HCT116 (cell line): Measurements from ENCODE around the gene INF2. TPM values are rescaled to one million over a fixed set of nuclear protein-coding genes. Genes with fewer than 3 reads are reported as not detected.

Experiments used
- ATAC-seq: fragments of 200-7000 bp; cut with Tn5 transposase; 2 replicates; pipeline ENCODE4 v1.9.1; 2020; ENCODE audit warnings: mild to moderate bottlenecking, moderate library complexity
- BruUV-seq: library from RNA; stranded (reverse); fragments of 400-500 nt; replicated peaks from 2 replicates; lab custom pipeline; 2021; lab: Mats Ljungman, UMichigan
- CTCF ChIA-PET: fragments of 300-600 bp; sonication (Branson Sonifier 250); formaldehyde crosslinking; loops from one replicate; lab custom pipeline; 2021; ENCODE audit warnings: antibody characterized with exemption; lab: Charles Lee
- POLR2A ChIA-PET: fragments of 300-600, 350-600 bp; sonication (Branson Sonifier 250); formaldehyde crosslinking; loops from one replicate; lab custom pipeline; 2021; ENCODE audit warnings: antibody characterized with exemption; lab: Charles Lee
- RAD21 ChIA-PET, 2 experiments: fragments of 300-600 bp; sonication (Branson Sonifier 250); formaldehyde crosslinking; loops; one replicate each; lab custom pipeline; 2023; ENCODE audit warnings: low total read pairs in 2 of 2; ENCODE audit not compliant: uncharacterized antibody in 2 of 2, unreplicated experiment in 2 of 2, low non-redundant PET in 1 of 2; lab: Charles Lee
- DNase-seq: peaks from one replicate; pipeline ENCODE4 v3.0.0-alpha.2; 2010; ENCODE audit warnings: low read depth, low spot score
- H2AFZ ChIP-seq: fragments of 200-600 bp; shearing (Covaris generic), sonication (generic); 2 replicates; pipeline ENCODE4 v1.6.1; 2017; ENCODE audit warnings: low read depth, mixed run types, mixed read lengths, antibody characterized with exemption, low read length; ENCODE audit not compliant: poor library complexity, severe bottlenecking
- H3K27ac ChIP-seq: 2 replicates; pipeline ENCODE4 v1.5.1; 2012; ENCODE audit warnings: low read depth, low read length
- H3K27me3 ChIP-seq: fragments of 200-600 bp; sonication (generic); 2 replicates; pipeline ENCODE4 v1.6.1; 2016; ENCODE audit warnings: mixed run types, low read length, mixed read lengths; ENCODE audit not compliant: insufficient read depth
- H3K36me3 ChIP-seq, 2 experiments: fragments of 200-500 bp in 1 of 2; fragments of 200-600 bp in 1 of 2; sonication (Bioruptor generic) in 1 of 2; sonication (generic) in 1 of 2; 2 replicates each; pipeline versions ENCODE4 v1.5.1 to v1.6.1; 2014 to 2016; ENCODE audit warnings: low read length in 2 of 2, inconsistent platforms in 1 of 2, mixed read lengths in 1 of 2, mixed run types in 1 of 2; ENCODE audit not compliant: insufficient read depth in 2 of 2, control insufficient read depth in 1 of 2
- H3K4me1 ChIP-seq, 2 experiments: fragments of 200-600 bp in 1 of 2; sonication (generic) in 1 of 2; 2 replicates each; pipeline versions ENCODE4 v1.5.1 to v1.6.1; 2012 to 2017; ENCODE audit warnings: low read length in 2 of 2, inconsistent platforms in 1 of 2, mild to moderate bottlenecking in 1 of 2, mixed read lengths in 1 of 2, mixed run types in 1 of 2, moderate library complexity in 1 of 2; ENCODE audit not compliant: insufficient read depth in 2 of 2, control insufficient read depth in 1 of 2
- H3K4me2 ChIP-seq: fragments of 200-600 bp; sonication (generic); 2 replicates; pipeline ENCODE4 v1.6.1; 2017; ENCODE audit warnings: mixed run types, low read length, mixed read lengths
- H3K4me3 ChIP-seq, 2 experiments: fragments of 200-600 bp in 1 of 2; sonication (generic) in 1 of 2; replicated peaks in 1 of 2; 2 replicates each; pipeline ENCODE4 v1.5.1; 2011 to 2016; ENCODE audit warnings: low read length in 2 of 2, control low read depth in 1 of 2, low read depth in 1 of 2, mild to moderate bottlenecking in 1 of 2, mixed read lengths in 1 of 2, mixed run types in 1 of 2
- H3K79me2 ChIP-seq: fragments of 200-600 bp; sonication (generic); 2 replicates; pipeline ENCODE4 v1.6.1; 2017; ENCODE audit warnings: mild to moderate bottlenecking, mixed run types, low read length, moderate library complexity, mixed read lengths; ENCODE audit not compliant: insufficient read depth
- H3K9ac ChIP-seq: fragments of 200-600 bp; sonication (generic); 2 replicates; pipeline ENCODE4 v1.6.1; 2016; ENCODE audit warnings: low read length, mixed read lengths
- H3K9me2 ChIP-seq: fragments of 200-600 bp; sonication (generic), shearing (Covaris generic); 2 replicates; pipeline ENCODE4 v1.6.1; 2017; ENCODE audit warnings: mixed run types, mild to moderate bottlenecking, moderate library complexity; ENCODE audit not compliant: insufficient read depth
- H3K9me3 ChIP-seq, 2 experiments: fragments of 200-500 bp in 1 of 2; fragments of 200-600 bp in 1 of 2; sonication (Bioruptor generic) in 1 of 2; sonication (generic) in 1 of 2; 2 replicates each; pipeline ENCODE4 v1.6.1; 2014 to 2017; ENCODE audit warnings: low read length in 2 of 2, mixed read lengths in 2 of 2, inconsistent platforms in 1 of 2, low read depth in 1 of 2, mild to moderate bottlenecking in 1 of 2, mixed run types in 1 of 2, moderate library complexity in 1 of 2; ENCODE audit not compliant: control insufficient read depth in 1 of 2, insufficient read depth in 1 of 2
- H4K20me1 ChIP-seq: fragments of 200-600 bp; sonication (generic), shearing (Covaris generic); 2 replicates; pipeline ENCODE4 v1.6.1; 2017; ENCODE audit warnings: mixed run types, mild to moderate bottlenecking, moderate library complexity; ENCODE audit not compliant: insufficient read depth
- CBX3 ChIP-seq: IDR thresholded peaks from 2 replicates; pipeline ENCODE4 v1.6.1; 2012; ENCODE audit warnings: low read depth
- CEBPB ChIP-seq: IDR thresholded peaks from 2 replicates; pipeline ENCODE4 v1.6.1; 2012; ENCODE audit warnings: low read depth
- CTCF ChIP-seq, 3 experiments: fragments of 200-600 bp in 1 of 3; sonication (generic) in 1 of 3; IDR thresholded peaks in 2 of 3; conservative IDR thresholded peaks in 1 of 3; 2 replicates each; pipeline ENCODE4 v1.5.1; 2012 to 2017; ENCODE audit warnings: low read depth in 2 of 3, low read length in 2 of 3, antibody characterized with exemption in 1 of 3, borderline replicate concordance in 1 of 3, control low read depth in 1 of 3, mild to moderate bottlenecking in 1 of 3, mixed read lengths in 1 of 3, mixed run types in 1 of 3, moderate library complexity in 1 of 3; ENCODE audit not compliant: insufficient read depth in 1 of 3
- EGR1 ChIP-seq: IDR thresholded peaks from 2 replicates; pipeline ENCODE4 v1.6.1; 2012; ENCODE audit warnings: low read depth
- EZH2 ChIP-seq: fragments of 200-600 bp; sonication (generic); IDR thresholded peaks from 2 replicates; pipeline ENCODE4 v1.6.1; 2017; ENCODE audit warnings: antibody characterized with exemption, mixed run types
- EZH2phosphoT487 ChIP-seq: fragments of 200-600 bp; IDR thresholded peaks from 2 replicates; pipeline ENCODE4 v1.6.1; 2018; ENCODE audit warnings: antibody characterized with exemption, borderline replicate concordance
- FOSL1 ChIP-seq: IDR thresholded peaks from 2 replicates; pipeline ENCODE4 v1.6.1; 2012; ENCODE audit warnings: low read depth
- JUND ChIP-seq: IDR thresholded peaks from 2 replicates; pipeline ENCODE4 v1.6.1; 2012
- POLR2A ChIP-seq: IDR thresholded peaks from 2 replicates; pipeline ENCODE4 v1.7.0; 2011; ENCODE audit warnings: borderline replicate concordance; ENCODE audit not compliant: insufficient read depth, insufficient read length; ENCODE audit errors: extremely low read depth
- REST ChIP-seq: IDR thresholded peaks from 2 replicates; pipeline ENCODE4 v1.6.1; 2012; ENCODE audit warnings: low read depth
- SP1 ChIP-seq: IDR thresholded peaks from 2 replicates; pipeline ENCODE4 v1.6.1; 2012; ENCODE audit warnings: low read depth
- SRF ChIP-seq: IDR thresholded peaks from 2 replicates; pipeline ENCODE4 v1.6.1; 2012; ENCODE audit warnings: low read depth
- ZFX ChIP-seq: fragments of 450-650 bp; IDR thresholded peaks from 2 replicates; pipeline ENCODE4 v1.6.1; 2017
- ZNF274 ChIP-seq: fragments of 200-500 bp; sonication (Bioruptor generic); IDR thresholded peaks from 2 replicates; pipeline ENCODE4 v1.6.1; 2014; ENCODE audit warnings: mild to moderate bottlenecking, low read depth, low read length, inconsistent platforms
- intact Hi-C: fragments of 100-400 bp; cut with micrococcal nuclease; formaldehyde crosslinking; loops from 2 replicates; pipeline ENCODE4 v1.10.0; 2022
- total RNA-seq: library from RNA; stranded (reverse); gene quantifications from one replicate; pipeline ENCODE4 v1.2.1, GENCODE V29; 2021; ENCODE audit not compliant: unreplicated experiment

The INF2 gene
- total RNA-seq, 1 experiment from 2014 or later: 95.8 TPM

GRCh38 chr14:104753528-104754212, 64.3 kb downstream of the INF2 start:
- ChIA-PET POLR2A (interaction anchor here (0.6 to 1.6 kb wide), 5 partner anchors 13 to 219 kb away, joined by 3 to 7 read pairs (median 4); no protein-coding TSS in a partner anchor), RAD21 (no interaction called here), CTCF (interaction anchor here (1.1 to 1.8 kb wide), 5 partner anchors 13 to 292 kb away, joined by 5 to 11 read pairs (median 6); no protein-coding TSS in a partner anchor)
- Histone ChIP-seq H3K9me2 (no peaks in the 10 kb centered on the region), H3K27ac (peak overlapping the region; percentile 90), H3K27me3 (no peaks in the 10 kb centered on the region), H3K9me3 (no peaks in the 10 kb centered on the region), H3K4me3 (peak overlapping the region; percentile 97 to 99), H2AFZ (no peak overlapping the region), H4K20me1 (no peaks in the 10 kb centered on the region), H3K4me1 (peaks cover 23 to 34% of the 10 kb centered on the region in 2 experiments), H3K4me2 (peak overlapping the region; percentile 99), H3K9ac (peak overlapping the region; percentile 100), H3K36me3 (peaks cover 14 to 21% of the 10 kb centered on the region in 2 experiments; a peak in 3 of 4 replicates), H3K79me2 (peaks cover 53% of the 10 kb centered on the region)
- DNase-seq (no peak), ATAC-seq (no peak)
- intact Hi-C loops: no loop called here
- TF ChIP-seq ZFX (peak; percentile 54; the same call in 1 of the 2 replicates), POLR2A (no peak)
- BruUV-seq: TSS peak; percentile 61

- ChIA-PET POLR2A (interaction anchor here (1.6 kb wide), 1 partner anchor 12 kb away, joined by 3 read pairs; no protein-coding TSS in a partner anchor), RAD21 (no interaction called here), CTCF (interaction anchor here (1.0 kb wide), 1 partner anchor 14 kb away, joined by 3 read pairs; no protein-coding TSS in a partner anchor)
- peak overlapping the region; percentile 90 for H3K27ac ChIP-seq
- intact Hi-C loops: no loop called here
- no peaks in the 10 kb centered on the region for H3K9me2 ChIP-seq
- H3K79me2 ChIP-seq: peaks cover 53% of the 10 kb centered on the region
- H3K27me3 ChIP-seq: no peaks in the 10 kb centered on the region
- BruUV-seq: no TSS peak
- H3K4me3 ChIP-seq: peak overlapping the region; percentile 97 to 99
- peaks cover 19 to 28% of the 10 kb centered on the region in 2 experiments for H3K4me1 ChIP-seq
- DNase-seq (no peak), ATAC-seq (no peak)
- H2AFZ ChIP-seq: no peak overlapping the region
- H3K36me3 ChIP-seq: peaks cover 19 to 21% of the 10 kb centered on the region in 2 experiments; a peak in 3 of 4 replicates
- peak overlapping the region; percentile 99 for H3K4me2 ChIP-seq
- no peaks in the 10 kb centered on the region for H3K9me3 ChIP-seq
- no peaks in the 10 kb centered on the region for H4K20me1 ChIP-seq
- peak overlapping the region; percentile 100 for H3K9ac ChIP-seq
- no peak for TF ChIP-seq SP1
- no peak for TF ChIP-seq CBX3
- no peak for TF ChIP-seq FOSL1
- TF ChIP-seq JUND: no peak
- no peak for TF ChIP-seq EZH2
- TF ChIP-seq CEBPB: no peak
- TF ChIP-seq EZH2phosphoT487: no peak
- no peak for TF ChIP-seq SRF
- no peak for TF ChIP-seq ZNF274
- no peak for TF ChIP-seq CTCF (IDR thresholded peaks at IDR 0.05 in 2 of 3, conservative IDR thresholded peaks at IDR 0.05 in 1 of 3; ENCODE audit: borderline replicate concordance in 1 of 3, insufficient read depth in 1 of 3, low read depth in 2 of 3, low read length in 2 of 3)
- no peak for TF ChIP-seq REST
- TF ChIP-seq EGR1: no peak
- TF ChIP-seq POLR2A: no peak
- TF ChIP-seq ZFX: no peak
These were observed 64.9 kb downstream of the INF2 start for GRCh38 chr14:104754213-104754851.
